Nephron progenitor cell (in vitro differentiated cells): ENCODE measurements around the gene C10orf62.

Source experiments
- DNase-seq: peaks from one replicate; pipeline ENCODE4 v3.0.0; 2021
- H3K27ac Mint-ChIP-seq: 2 replicates; pipeline ENCODE4 v1.8.0; 2021; ENCODE audit warnings: mild to moderate bottlenecking, moderate library complexity, mixed read lengths
- H3K27me3 Mint-ChIP-seq: 2 replicates; pipeline ENCODE4 v1.8.0; 2021; ENCODE audit warnings: mild to moderate bottlenecking, low read depth, mixed read lengths; ENCODE audit not compliant: poor library complexity
- H3K36me3 Mint-ChIP-seq: 2 replicates; pipeline ENCODE4 v1.8.0; 2021; ENCODE audit warnings: low read depth, mixed read lengths
- H3K4me1 Mint-ChIP-seq: 2 replicates; pipeline ENCODE4 v1.8.0; 2021; ENCODE audit warnings: mixed read lengths
- H3K4me3 Mint-ChIP-seq: 2 replicates; pipeline ENCODE4 v1.8.0; 2021; ENCODE audit warnings: mild to moderate bottlenecking, moderate library complexity, mixed read lengths
- H3K9me3 Mint-ChIP-seq: 2 replicates; pipeline ENCODE4 v1.8.0; 2021; ENCODE audit warnings: mild to moderate bottlenecking, moderate library complexity, mixed read lengths
- TF ChIP-seq, protein P1 (sequence below): fragments of 200-600 bp; sonication (generic); IDR thresholded peaks from 2 replicates; pipeline ENCODE4 v1.5.0; 2021; ENCODE audit warnings: antibody characterized with exemption

Gene C10orf62

DNA sequence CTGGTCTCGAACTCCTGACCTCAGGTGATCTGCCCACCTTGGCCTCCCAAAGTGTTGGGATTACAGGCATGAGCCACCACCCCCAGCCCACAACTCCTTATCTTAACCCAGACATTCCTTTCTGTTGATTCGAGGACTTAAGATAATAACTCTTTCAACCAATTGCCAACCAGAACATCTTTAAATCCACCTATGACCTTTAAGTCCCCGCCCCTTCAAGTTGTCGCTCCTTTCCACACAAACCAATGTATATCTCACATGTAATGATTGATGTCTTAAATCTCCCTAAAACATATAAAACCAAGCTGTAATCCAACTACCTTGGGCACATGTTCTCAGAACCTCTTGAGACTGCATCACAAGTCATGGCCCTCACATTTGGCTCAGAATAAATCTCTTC, 24.7 kb upstream of the C10orf62 start:
- Mint-ChIP-seq H3K4me3 (no peak overlapping the region), H3K9me3 (peaks cover 19% of the 10 kb centered on the region), H3K36me3 (peaks cover 18% of the 10 kb centered on the region), H3K4me1 (peaks cover 8% of the 10 kb centered on the region), H3K27me3 (peaks cover 7% of the 10 kb centered on the region), H3K27ac (no peak overlapping the region)
- TF ChIP-seq, protein P1, sequence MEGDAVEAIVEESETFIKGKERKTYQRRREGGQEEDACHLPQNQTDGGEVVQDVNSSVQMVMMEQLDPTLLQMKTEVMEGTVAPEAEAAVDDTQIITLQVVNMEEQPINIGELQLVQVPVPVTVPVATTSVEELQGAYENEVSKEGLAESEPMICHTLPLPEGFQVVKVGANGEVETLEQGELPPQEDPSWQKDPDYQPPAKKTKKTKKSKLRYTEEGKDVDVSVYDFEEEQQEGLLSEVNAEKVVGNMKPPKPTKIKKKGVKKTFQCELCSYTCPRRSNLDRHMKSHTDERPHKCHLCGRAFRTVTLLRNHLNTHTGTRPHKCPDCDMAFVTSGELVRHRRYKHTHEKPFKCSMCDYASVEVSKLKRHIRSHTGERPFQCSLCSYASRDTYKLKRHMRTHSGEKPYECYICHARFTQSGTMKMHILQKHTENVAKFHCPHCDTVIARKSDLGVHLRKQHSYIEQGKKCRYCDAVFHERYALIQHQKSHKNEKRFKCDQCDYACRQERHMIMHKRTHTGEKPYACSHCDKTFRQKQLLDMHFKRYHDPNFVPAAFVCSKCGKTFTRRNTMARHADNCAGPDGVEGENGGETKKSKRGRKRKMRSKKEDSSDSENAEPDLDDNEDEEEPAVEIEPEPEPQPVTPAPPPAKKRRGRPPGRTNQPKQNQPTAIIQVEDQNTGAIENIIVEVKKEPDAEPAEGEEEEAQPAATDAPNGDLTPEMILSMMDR = no peak
- no peak for DNase-seq

DNA sequence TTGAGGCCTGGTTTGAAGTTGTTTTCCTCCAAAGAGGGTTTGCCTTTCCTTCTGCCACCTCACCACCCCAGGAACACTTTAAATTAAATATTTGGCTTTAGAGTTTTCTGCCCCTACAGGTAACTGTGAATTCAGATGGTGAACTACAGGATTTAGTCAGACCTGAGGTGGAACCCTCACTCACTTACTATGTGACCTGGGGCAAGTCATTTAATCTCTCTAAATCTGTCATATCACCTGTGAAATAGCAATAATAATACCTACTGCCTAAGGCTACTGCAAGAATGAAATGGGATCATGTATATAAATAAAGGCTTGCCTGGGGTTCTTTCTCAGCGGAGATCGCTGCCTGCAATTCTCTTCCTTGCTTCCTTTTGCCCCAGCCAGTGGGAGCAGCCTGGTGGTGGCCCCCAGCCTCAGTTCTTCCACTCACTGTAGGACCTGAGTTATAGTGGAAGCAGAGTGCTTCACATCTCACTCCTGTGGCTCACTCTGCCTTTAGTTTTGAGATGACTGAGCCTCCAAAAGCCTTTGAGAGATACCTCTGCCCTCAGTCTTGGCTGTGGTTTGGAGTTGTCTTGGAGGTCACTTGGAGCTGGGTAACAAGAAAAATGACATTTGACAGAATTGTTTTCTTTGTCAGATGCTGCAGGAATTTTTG, 23.1 kb upstream of the C10orf62 start:
- Mint-ChIP-seq H3K9me3 (peaks cover 5% of the 10 kb centered on the region), H3K27me3 (peaks cover 7% of the 10 kb centered on the region), H3K36me3 (peaks cover 5% of the 10 kb centered on the region), H3K4me3 (no peak overlapping the region), H3K4me1 (peaks cover 4% of the 10 kb centered on the region), H3K27ac (no peak overlapping the region)
- TF ChIP-seq, protein P1 = no peak
- no peak for DNase-seq

DNA sequence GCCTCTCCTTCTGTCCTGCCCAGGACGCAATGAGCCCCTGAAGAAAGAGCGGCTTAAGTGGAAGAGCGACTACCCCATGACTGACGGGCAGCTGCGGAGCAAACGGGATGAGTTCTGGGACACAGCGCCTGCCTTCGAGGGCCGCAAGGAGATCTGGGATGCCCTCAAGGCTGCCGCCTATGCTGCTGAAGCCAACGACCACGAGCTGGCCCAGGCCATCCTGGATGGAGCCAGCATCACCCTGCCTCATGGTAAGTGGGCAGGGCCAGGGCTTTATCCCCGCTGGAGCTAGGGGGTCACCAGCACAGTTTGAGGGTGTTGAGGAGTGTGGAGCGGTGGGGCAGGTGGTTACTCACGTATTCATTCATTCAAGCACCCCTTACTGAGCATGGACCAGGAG, 21.6 kb upstream of the C10orf62 start:
- peaks cover 7% of the 10 kb centered on the region for H3K27me3 Mint-ChIP-seq
- H3K4me3 Mint-ChIP-seq = no peak overlapping the region
- TF ChIP-seq, protein P1 = no peak
- H3K27ac Mint-ChIP-seq = no peak overlapping the region
- no peak for DNase-seq
- peaks cover 3% of the 10 kb centered on the region for H3K4me1 Mint-ChIP-seq
- no peaks in the 10 kb centered on the region for H3K36me3 Mint-ChIP-seq
- no peaks in the 10 kb centered on the region for H3K9me3 Mint-ChIP-seq

DNA sequence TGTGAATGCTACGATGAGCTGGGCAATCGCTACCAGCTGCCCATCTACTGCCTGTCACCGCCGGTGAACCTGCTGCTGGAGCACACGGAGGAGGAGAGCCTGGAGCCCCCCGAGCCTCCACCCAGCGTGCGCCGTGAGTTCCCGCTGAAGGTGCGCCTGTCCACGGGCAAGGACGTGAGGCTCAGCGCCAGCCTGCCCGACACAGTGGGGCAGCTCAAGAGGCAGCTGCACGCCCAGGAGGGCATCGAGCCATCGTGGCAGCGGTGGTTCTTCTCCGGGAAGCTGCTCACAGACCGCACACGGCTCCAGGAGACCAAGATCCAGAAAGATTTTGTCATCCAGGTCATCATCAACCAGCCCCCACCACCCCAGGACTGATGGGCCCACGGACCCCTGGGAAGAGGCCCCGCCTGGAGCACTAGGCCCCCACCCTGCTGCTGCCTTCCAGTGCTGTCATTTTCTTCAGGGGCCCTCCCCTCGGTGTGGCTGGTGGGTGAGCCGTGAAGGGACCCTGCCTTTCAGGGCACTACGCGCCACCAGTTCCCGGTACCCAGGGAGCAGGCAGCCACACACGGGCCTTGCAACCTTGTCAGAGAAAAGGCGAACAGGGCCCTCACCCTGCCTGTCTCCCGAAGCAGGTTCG, 19.3 kb upstream of the C10orf62 start:
- TF ChIP-seq, protein P1 = no peak
- DNase-seq = no peak
- no peaks in the 10 kb centered on the region for H3K36me3 Mint-ChIP-seq
- no peak overlapping the region for H3K4me3 Mint-ChIP-seq
- no peaks in the 10 kb centered on the region for H3K27me3 Mint-ChIP-seq
- H3K27ac Mint-ChIP-seq = no peak overlapping the region
- H3K9me3 Mint-ChIP-seq = no peaks in the 10 kb centered on the region
- H3K4me1 Mint-ChIP-seq = peaks cover 19% of the 10 kb centered on the region

DNA sequence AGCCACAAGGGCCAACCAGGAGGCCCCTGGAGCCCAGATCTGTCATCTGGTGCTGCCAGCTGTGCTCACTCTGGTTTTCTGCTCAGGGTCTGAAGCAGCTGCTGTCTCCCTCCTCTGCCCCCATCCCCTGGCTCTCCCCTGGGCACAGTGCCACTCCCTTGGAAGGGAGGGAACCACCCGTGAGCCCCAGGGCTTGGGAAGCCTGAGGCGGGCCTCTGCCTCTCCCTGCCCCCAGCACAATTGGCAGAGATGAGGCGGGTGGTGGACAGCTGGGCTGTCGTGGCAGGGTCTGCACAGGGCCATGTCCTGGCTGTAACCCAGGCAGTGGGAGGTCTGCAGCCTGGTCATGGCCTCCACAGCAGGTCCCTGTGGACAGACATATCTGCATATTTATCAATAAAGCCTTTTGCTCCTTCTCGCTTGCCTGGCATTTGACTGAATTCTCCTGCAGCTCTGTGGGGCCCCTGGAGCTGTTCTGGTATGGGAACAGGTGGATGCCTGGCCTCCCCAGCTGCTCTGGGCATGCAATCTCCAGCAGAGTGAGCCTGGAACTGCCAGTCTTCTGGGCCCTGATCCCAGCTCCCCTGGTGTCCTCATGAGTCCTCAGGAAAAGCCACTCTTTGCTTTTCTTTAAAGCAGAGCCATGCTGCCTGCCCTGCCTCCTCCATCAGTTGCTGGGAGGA, 18.6 kb upstream of the C10orf62 start:
- no peaks in the 10 kb centered on the region for H3K36me3 Mint-ChIP-seq
- H3K4me3 Mint-ChIP-seq = no peak overlapping the region
- H3K27ac Mint-ChIP-seq = no peak overlapping the region
- H3K4me1 Mint-ChIP-seq = peaks cover 21% of the 10 kb centered on the region
- DNase-seq = no peak
- TF ChIP-seq, protein P1 = no peak
- no peaks in the 10 kb centered on the region for H3K27me3 Mint-ChIP-seq
- no peaks in the 10 kb centered on the region for H3K9me3 Mint-ChIP-seq
